Hypothalamus (tissue), 51 donors: ENCODE data around the gene NOX3.
"Not testable (repeated sequence)": the region's sequence is repeated elsewhere in the genome, so short reads cannot be mapped to it uniquely, and the experiment has no call there.

Experiments
- DNase-seq, 51 donors: peaks; one replicate each; lab custom pipeline; 2025; lab: John Stamatoyannopoulos, UW

Gene NOX3, protein sequence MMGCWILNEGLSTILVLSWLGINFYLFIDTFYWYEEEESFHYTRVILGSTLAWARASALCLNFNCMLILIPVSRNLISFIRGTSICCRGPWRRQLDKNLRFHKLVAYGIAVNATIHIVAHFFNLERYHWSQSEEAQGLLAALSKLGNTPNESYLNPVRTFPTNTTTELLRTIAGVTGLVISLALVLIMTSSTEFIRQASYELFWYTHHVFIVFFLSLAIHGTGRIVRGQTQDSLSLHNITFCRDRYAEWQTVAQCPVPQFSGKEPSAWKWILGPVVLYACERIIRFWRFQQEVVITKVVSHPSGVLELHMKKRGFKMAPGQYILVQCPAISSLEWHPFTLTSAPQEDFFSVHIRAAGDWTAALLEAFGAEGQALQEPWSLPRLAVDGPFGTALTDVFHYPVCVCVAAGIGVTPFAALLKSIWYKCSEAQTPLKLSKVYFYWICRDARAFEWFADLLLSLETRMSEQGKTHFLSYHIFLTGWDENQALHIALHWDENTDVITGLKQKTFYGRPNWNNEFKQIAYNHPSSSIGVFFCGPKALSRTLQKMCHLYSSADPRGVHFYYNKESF

DNA sequence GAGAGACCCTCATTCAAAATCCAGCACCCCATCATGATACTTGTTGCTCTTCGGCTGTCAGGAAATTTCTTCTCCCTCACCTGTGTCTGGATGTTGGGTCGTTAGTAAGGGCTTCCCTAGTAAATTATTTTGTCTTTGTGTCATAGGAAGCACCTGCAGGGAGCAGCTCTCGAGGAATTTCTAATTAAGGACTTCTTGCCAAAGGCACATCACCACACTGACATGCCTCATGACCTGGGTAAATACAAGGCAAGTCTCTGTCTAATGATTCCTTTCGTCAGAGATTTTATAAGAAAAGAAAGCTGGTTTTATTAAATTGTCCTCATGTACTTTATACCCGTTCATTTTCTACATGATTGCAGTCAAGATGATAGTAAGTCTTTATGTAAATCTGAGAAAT is at the start of gene NOX3:
Gene NOX3 (minus strand): TSS at position 74 of the 400 bp plus-strand sequence. CDS start 39 bp downstream, at position 35.
- no peak for DNase-seq

DNA sequence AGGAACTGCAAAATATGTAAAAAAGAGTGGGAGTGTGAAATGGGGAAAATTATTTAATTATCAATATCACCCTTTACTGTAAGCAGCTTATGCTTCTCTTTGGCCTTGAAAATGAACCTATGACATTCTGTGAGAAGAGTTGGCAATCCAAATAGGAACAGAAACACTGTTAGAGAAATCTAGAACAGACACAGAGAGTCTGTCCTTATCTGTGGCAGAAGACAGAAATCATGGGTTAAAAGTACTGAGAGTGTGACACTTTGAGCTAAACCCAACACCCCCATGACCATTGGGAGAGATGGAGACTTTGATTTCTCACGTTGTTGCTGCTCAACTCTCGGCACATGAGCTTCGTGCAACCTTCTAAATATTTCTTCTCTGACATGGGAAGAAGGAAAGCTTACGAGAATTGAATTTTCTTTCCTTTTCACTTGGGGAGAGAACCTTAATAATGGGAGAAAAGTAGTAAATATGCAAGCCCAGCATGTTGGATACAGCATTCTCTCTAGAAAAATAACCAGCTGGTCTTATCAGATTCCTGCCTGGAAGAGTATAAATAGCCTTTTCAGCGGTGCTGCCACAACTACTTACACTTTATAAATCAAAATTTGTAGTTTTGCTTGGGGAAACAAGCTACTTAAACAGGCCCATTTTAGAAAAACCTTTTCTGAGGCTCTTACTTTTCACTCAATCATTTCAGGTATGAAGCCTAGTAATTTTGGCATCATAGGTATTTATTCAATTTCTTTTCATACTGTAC is 49.4 kb upstream of the NOX3 start:
- DNase-seq, result no peak

DNA sequence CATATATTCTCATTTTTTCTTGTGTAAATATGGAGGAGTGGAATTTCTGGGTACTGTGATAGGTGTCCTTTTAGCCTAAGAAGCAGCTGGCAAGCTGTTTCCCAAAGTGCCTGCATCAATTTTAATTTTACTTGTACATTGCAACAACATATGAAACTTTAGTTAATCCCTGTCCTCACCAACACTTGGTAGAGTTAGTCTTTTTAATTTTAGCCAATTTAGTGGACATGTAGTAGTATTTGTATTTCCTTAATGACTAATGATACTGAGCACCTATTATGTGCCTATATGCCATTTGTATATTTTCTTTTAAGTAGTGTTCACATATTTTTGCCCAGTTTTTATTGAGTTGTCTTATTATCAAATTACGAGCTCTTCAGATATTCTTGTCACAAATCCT is 46.8 kb upstream of the NOX3 start:
- DNase-seq, result no peak

DNA sequence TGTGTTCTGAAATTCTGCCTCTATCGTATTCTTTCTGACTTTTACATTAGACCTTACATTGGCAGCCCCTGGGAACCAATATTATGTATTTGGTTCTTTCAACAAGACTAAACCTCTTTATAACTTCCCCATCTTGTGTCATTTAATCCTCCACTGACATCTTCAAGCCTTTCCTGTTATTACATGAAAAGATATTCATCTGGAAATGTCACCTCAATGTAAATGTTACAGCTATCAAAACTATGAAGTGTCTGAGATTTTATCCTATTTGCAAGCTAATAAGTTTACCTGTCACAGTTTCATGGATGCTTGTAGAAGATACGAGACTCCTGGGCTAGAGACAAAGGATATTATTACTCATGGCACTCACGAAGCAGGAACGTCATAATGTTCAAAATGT is 43.9 kb upstream of the NOX3 start:
- no peak for DNase-seq

DNA sequence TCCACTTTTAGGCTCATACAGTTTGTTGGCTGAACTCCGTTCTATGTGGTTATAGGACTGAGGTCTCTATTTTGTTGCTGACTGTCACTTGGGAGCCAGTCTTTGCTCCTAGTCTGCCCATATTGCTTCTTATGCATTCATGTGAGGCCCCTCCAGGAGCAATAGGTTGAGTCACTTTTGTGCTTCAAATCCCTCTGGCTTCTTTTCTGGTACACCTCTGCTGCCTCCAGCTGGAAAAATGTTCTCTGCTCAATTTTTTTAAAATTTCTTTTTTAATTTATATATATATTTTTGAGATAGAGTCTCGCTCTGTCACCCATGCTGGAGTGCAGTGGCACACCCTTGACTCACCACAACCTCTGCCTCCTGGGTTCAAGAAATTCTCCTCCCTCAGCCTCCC is 42.7 kb upstream of the NOX3 start:
- DNase-seq, result no peak

DNA sequence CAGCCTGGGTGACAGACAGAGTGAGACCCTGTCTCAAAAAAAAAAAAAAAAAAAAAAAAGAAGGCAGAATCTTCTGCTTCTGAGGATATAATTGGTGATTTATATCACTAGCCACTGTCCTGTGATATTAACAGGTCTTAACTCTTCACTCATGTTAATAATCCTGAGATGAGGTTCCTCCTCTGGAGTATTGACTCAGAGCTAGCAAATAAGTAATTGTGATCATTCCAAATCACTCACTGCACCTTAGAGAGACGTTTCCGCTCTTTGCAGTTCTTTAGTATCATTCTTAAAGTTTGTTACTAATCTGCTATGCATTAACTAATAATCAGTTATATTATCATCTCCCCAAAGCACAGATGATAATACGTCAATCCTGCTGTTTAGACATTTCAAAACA is 41.6 kb upstream of the NOX3 start:
- DNase-seq, result no peak

DNA sequence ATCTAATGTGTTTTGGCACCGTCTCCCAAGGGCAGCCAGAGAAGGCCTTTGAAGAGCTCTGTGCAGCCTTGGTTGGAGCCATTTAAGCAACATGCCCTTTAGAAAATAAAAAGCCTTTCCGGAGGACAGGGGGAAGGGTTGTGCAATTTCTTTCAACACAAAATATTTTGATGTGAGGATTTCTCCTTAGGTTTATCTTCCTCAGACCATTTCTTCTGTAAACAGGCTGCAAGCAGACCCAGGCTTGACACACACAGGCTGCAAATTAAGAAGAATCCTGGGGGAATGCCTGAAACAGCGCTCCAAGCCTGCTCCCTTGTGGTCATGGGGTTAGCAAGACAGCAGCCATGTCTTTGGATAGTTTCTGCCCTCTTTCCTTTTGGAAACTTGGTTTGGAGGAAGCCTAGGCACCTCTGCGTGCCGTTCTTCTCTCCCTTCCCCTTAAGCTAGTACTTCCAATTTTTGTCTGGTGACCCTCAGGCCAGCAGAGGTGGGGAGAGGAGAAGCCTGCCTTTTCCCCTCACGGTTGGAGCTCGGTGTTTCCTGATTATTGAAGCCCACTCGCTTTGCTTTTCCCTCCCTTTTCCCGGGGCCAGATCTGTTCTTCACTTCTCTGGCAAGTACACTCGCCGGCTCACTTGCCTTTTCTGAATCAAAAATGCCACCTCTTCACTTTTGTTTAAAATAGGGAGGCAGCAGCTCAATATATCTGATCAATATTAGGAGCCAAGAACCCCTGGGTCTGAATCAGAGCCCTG is 39.6 kb upstream of the NOX3 start:
- DNase-seq, result peak in 22 of 51 donors; percentile 0 to 19 (median 6)

DNA sequence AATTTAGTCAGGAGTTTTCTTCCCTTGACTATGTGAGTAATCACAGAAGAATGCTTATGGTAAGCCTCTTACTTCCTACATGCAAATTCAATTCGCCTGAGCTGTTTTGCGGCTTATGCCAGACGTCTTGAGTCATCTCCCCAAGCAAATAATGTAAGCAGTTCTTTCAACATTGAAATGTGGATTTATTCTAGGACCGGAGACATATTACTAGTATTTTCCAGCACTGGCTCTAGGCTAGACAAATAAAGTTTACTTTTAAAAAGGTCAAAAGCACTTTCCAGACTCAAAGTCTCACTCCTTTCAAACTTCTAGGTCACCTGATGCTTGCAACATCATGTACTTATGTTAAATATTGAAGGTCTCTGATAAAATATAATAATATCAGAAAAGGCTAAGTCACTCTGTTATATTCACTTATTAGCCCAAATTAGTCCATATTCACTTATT is 38.1 kb upstream of the NOX3 start:
- no peak for DNase-seq

DNA sequence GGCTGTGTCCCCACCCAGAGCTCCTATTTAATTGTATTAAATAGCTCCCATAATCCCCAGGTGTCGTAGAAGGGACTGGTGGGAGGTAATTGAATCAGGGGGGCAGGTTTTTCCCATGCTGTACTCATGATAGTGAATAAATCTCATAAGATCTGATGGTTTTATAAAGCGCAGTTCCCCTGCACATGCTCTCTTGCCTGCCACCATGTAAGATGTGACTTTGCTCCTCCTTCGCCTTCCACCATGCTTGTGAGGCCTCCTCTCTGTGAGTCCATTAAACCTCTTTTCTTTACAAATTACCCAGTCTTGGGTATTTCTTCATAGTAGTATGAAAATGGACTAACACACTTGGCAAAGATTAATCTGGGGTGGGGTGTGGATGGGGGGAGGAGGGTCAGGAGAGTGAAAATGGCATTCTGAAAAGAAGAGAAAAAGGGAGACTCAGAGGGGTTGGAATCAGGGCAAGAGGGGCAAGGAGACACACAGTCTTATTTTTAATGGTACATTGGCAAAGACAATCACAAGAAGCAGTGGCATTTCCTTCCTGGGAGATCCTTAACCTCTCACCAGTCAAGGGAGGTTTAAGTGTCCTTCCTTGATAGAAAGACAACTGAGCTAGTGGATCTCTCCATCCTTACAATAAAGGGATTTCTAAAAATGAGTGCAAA is 37.5 kb upstream of the NOX3 start:
- DNase-seq, result no peak

DNA sequence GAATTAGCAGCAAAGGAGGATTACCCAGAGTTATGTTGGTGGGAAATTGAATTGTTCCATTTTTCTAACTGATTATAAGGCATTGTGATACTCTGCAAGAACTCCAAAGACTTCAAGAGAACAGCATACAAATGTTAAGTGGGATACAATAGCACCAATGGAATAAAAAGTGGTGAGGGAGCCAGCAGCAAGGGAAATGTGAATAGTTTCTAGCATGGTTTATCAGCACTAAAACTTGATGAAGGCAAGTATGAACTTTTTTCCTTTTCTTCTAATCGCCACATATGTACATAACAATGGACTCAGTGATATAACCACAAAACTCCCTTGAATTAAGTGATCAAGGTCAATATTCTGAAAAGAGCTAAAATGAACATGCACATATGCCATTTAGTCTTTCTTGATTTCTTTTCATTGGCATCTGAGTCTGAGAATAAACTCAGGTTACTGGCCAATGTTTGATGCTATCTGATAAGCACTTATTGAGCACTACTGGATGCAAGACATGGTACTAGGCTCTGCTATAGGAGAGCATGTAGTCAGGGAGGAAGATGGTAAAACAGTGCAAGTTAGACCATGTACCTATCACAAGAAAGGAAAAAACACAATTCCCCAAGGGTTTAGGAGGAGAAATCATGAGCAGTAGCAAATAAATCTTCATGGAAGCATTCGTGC is 36.6 kb upstream of the NOX3 start:
- DNase-seq, result no peak

DNA sequence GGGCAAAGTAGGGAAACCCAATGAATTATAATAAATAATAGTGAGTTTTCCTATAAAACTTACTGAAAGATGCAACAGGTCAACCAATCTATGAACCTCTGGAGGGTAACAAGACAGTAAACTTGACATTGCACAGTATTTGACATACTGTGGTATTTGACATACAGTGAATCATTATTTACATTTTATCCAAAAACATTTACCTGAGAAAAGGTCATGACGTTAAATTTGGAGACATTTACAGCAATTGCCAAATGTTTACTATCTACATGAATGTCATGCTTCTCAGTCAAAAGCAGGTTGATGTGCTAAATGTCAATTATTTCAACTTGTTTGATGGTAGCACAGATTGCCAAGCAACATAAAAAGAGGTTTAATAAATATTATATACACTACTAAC is 35.8 kb upstream of the NOX3 start:
- no peak for DNase-seq

DNA sequence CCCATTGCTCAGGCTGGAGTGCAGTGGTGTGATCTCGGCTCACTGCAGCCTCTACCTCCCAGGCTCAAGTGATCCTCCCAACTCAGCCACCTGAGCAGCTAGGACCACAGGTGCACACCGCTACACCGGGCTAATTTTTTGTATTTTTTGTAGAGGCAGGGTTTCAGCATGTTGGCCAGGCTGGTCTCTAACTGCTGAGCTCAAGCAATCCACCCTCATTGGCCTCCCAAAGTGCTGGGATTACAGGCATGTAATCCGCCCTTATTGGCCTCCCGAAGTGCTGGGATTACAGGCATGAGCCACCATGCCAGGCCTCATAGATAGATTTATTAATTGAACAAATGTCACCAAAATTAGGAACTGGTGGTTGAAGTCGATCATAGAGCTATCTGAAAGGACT is 32.6 kb upstream of the NOX3 start:
- not testable (repeated sequence) for DNase-seq

DNA sequence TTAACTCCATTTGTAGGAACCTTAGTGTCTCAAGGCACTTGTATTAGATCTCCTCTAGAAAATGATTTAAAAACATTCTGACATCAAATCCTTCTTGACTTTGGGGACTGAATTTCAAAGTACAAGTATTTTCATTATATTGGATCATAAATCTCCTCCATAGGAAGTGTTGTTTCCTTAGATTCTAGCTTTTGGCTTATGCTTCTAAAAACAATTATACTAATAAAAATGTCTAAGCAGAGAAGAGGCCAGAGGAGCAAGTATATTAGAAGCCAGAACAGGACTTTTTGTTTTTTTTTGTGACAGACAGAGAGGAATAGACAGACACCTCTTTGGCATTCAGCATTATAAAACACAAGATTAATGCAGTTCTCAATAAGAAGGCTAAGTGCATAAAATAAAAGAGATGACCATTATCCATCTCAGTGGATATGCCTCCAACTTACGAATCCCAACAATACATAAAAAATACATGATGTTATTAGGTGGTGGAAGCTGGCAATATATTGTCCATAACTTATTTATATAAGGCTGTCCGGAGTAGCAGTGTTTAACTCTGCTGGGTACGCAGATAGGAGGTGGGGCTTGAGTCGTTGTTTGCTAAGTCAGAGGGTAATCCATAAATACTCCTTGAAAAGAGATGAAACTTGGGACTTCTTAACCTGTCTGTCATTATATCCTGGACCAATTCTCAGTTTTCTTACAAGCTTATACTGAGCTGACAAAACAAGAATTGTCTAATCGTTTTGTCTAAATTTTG is 31.9 kb upstream of the NOX3 start:
- no peak for DNase-seq

DNA sequence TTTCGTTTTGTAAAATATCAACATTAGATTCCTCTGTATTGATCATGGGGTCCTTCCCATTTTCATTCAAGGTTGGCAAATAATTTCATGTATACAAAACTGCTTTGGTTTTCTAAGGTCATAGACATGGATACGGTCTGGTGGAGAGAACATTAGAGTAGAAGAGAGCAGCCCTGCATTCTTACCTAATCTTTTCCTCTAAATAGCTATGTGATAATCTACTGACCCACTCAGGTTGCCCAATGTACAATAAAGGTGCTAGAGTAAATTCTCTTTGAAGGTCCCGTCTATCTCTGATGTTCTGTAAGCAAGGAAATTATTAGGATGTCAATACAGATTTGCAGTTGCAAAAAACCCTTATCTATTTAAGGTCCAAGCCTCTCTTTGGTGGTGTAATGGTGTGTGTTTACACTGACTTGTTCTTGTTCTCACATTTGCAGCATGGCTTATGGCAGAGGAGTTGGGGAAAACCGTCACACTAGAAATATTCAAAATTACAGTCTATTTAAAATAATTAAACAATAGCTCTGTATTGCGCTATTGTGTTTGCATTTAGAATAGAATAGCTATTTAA is 31.2 kb upstream of the NOX3 start:
- DNase-seq, result no peak

DNA sequence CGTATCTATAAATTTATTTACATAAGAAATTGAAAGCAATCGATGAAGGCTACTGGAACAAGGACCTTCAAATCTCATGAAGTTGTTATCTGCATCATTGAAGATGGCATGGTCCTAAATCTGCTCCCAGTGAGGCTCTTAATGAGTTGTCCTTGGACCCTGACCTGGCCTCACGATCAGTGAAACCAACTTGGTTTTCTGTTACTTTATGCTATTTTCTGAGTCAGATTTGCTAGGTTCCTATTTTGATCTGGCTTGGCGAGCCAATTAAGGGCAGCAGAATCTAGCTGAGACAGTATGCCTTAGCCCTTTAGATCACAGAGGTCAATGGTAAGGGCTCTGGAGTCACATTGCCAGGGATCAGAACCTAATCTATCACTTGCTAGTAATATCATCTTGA is 30.1 kb upstream of the NOX3 start:
- no peak for DNase-seq

DNA sequence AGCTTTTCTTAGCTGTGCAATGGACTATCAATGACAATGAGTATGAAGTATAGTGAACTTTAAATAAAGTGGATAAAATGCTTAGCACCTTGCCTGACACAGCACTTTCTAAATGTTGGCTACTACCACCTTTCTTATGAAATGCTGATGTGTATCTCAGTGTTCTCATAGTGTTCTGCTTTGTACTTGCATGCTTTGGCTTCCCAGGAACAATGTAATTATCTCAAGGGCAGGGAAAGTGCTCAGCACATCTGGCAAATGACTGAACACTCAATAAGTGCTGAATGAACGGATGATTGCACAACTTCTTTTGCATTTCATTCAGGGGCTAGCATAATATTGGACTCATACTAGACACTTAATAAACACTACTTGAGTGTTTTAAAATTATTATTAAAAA is 28.2 kb upstream of the NOX3 start:
- DNase-seq, result no peak

DNA sequence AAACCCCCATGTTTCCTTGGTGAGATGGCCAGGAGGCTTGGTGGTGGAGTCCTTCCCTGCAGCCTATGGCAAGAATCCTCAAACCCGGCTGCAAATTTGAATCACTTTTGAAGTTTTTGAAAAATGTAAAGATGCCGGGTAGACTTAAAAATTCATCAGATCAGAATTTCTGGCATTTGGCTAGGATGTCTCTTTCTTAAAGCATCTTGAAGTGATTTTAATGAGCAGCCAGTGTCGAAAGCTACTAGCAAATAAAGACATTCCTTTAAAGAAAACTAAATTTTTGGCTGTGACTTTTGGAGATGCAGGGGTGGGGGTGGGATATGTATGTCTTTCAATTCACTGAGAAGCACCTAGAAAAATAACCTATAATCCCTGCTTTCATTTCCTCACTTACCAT is 25.6 kb upstream of the NOX3 start:
- DNase-seq, result no peak

DNA sequence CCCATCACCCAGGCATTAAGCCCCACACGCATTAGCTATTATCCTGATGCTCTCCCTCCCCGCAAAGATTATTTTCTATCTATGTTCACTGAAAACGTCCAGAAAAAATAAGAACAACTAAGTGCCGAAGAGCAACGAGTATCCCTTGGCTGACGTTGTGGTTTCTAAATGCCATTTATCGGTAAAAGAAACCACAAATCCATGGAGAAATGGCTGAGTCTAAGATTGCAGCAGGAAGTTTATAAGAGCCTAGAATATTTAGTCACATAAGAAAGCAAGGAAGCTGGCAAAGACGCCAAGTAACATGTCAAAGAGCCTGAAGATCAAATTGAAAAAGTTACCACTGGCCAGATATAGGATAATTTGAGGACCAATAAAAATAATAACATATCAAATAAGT is 18.1 kb upstream of the NOX3 start:
- DNase-seq, result no peak

DNA sequence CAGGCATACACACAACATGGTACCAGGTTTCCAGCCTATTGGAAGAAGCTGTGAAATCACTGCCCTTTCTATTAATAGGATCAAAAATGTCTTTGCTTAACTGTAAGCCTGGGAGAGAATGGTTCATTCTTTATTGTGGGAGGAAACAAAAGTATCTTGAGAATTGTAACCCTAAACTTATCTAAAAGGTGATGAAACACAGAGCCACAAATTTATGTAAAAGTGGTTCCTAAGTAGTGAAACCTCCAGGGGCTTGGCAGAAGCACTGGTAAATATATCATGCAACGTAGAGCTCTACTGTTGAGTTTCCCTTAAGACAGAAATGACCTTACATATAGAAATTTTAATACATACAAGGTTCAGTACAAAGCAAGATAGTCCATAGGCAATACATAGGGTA is 17.2 kb upstream of the NOX3 start:
- no peak for DNase-seq
